ENCODE measurements around the gene FLOT2.

DNA sequence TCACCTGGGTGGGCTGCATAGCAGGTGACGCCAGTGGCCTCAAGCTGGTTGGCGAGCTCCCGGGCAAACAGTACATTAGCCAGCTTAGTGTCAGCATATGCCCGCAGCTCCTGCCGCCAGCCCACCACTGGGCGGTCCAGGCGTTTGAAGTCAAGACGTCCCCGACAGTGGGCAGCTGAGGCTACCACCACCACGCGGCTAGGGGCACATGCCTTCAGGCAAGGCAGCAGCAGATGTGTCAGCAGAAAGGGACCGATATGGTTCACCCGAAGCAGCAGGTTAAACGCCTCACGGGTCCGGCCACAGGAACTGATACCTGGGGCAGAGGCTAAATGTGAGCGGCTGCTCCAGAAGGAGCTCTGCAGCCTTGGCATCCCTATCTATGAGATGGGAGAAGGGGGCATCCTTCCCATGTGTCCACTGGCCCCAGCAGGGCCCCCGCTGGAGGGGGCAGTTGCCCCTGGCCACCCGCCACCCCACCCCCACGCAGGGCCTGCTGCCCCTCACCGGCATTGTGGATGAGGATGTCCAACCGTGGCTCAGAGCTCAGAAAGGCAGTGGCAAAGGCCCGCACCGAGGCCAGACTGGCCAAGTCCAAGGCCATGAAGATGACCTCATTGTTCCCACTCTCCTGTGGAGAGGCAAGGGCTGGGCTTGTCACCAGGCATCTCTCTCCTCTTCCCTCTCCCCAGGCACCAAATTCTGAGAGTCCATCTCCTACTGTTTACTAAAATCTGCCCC lies 3.6 kb upstream of the FLOT2 start:
- TF ChIP-seq POLR2A (IDR thresholded peaks at IDR 0.05; ENCODE audit: low read depth, low read length) (no peak), POLR2AphosphoS5 (IDR thresholded peaks at IDR 0.05; ENCODE audit: low read depth, low read length) (no peak), PAX5 (IDR thresholded peaks at IDR 0.05; ENCODE audit: insufficient read depth, low read length, severe bottlenecking) (no peak)

Data from GM12891 (cell line).